Thymus (tissue), 14 donors: Measurements from ENCODE around the gene UBE2D2. TPM values are rescaled to one million over a fixed set of nuclear protein-coding genes. Genes with fewer than 3 reads are reported as not detected.
"Not testable (repeated sequence)": the region's sequence is repeated elsewhere in the genome, so short reads cannot be mapped to it uniquely, and the experiment has no call there.

ENCODE experiments used
- DNase-seq, 9 donors: peaks; one replicate each; pipeline ENCODE4 v3.0.0-alpha.2; 2013; ENCODE audit warnings: low spot score in 9 of 9, low read depth in 6 of 9, missing footprints in 1 of 9
- H3K27ac ChIP-seq, 2 donors: one replicate each; pipeline ENCODE4 v1.5.1; 2013; ENCODE audit warnings: control low read depth in 1 of 2, low read depth in 1 of 2, low read length in 1 of 2, mild to moderate bottlenecking in 1 of 2, moderate library complexity in 1 of 2
- H3K27me3 ChIP-seq, 2 donors: one replicate each; pipeline ENCODE4 v1.5.1; 2013; ENCODE audit warnings: low read length in 1 of 2; ENCODE audit not compliant: control insufficient read depth in 2 of 2, insufficient read depth in 1 of 2
- H3K36me3 ChIP-seq, 2 donors: one replicate each; pipeline ENCODE4 v1.5.1; 2013; ENCODE audit warnings: low read length in 1 of 2, mild to moderate bottlenecking in 1 of 2, moderate library complexity in 1 of 2; ENCODE audit not compliant: control insufficient read depth in 2 of 2, insufficient read depth in 2 of 2
- H3K4me1 ChIP-seq, 2 donors: one replicate each; pipeline ENCODE4 v1.5.1; 2013; ENCODE audit warnings: low read length in 2 of 2; ENCODE audit not compliant: control insufficient read depth in 2 of 2, insufficient read depth in 2 of 2
- H3K4me3 ChIP-seq, 2 donors: one replicate each; pipeline ENCODE4 v1.5.1; 2013; ENCODE audit warnings: low read length in 2 of 2, control low read depth in 1 of 2, mild to moderate bottlenecking in 1 of 2
- H3K9me3 ChIP-seq, 2 donors: one replicate each; pipeline ENCODE4 v1.5.1; 2013; ENCODE audit warnings: low read length in 1 of 2, mild to moderate bottlenecking in 1 of 2; ENCODE audit not compliant: control insufficient read depth in 2 of 2, insufficient read depth in 1 of 2
- WGBS: extraction: QIAGEN DNeasy Blood & Tissue Kit; methylation state at CpG from one replicate; pipeline ENCODE4 v1.1.7; 2013; 5-methylcytosine and 5-hydroxymethylcytosine counted together
- long read RNA-seq, 10 donors: transcript quantifications; one replicate each; lab custom pipeline, GENCODE V29; 2026
- polyA plus RNA-seq: library from polyadenylated mRNA; stranded (reverse); fragments of 200-250 nt; gene quantifications from one replicate; pipeline ENCODE4 v1.2.3, GENCODE V29; 2013
- total RNA-seq: library from RNA; stranded (reverse); fragments of 120-200 nt; gene quantifications from one replicate; pipeline ENCODE4 v1.2.4, GENCODE V29; 2013
- donor health status: healthy.

Gene UBE2D2
- total RNA-seq (147 TPM), polyA plus RNA-seq (150 TPM)
- long read RNA-seq, donor 1, transcript UBE2D2-202 (7 exons, 2,702 nt), result major isoform, 9 of 17 reads
- long read RNA-seq, donor 1, partial matches to known transcripts, result 8 of 17 reads
- long read RNA-seq, donor 1, other reads (novel, unspliced or antisense), result 0 of 17 reads
- long read RNA-seq, donor 2, result 0 reads
- long read RNA-seq, donor 3, transcript UBE2D2-202 (7 exons, 2,702 nt), result major isoform, 102 of 220 reads
- long read RNA-seq, donor 3, partial matches to known transcripts, result 102 of 220 reads
- long read RNA-seq, donor 3, other reads (novel, unspliced or antisense), result 15 of 220 reads
- long read RNA-seq, donor 4, transcript UBE2D2-202 (7 exons, 2,702 nt), result major isoform, 60 of 99 reads
- long read RNA-seq, donor 4, partial matches to known transcripts, result 32 of 99 reads
- long read RNA-seq, donor 4, other reads (novel, unspliced or antisense), result 5 of 99 reads
- long read RNA-seq, donor 5, transcript UBE2D2-202 (7 exons, 2,702 nt), result major isoform, 113 of 283 reads
- long read RNA-seq, donor 5, partial matches to known transcripts, result 150 of 283 reads
- long read RNA-seq, donor 5, other reads (novel, unspliced or antisense), result 20 of 283 reads
- long read RNA-seq, donor 6, transcript UBE2D2-202 (7 exons, 2,702 nt), result major isoform, 60 of 155 reads
- long read RNA-seq, donor 6, partial matches to known transcripts, result 79 of 155 reads
- long read RNA-seq, donor 6, other reads (novel, unspliced or antisense), result 14 of 155 reads
- long read RNA-seq, donor 7, transcript UBE2D2-202 (7 exons, 2,702 nt), result major isoform, 75 of 174 reads
- long read RNA-seq, donor 7, partial matches to known transcripts, result 81 of 174 reads
- long read RNA-seq, donor 7, other reads (novel, unspliced or antisense), result 15 of 174 reads
- long read RNA-seq, donor 8, transcript UBE2D2-202 (7 exons, 2,702 nt), result major isoform, 35 of 52 reads
- long read RNA-seq, donor 8, partial matches to known transcripts, result 17 of 52 reads
- long read RNA-seq, donor 8, other reads (novel, unspliced or antisense), result 0 of 52 reads
- long read RNA-seq, donor 9, transcript UBE2D2-202 (7 exons, 2,702 nt), result major isoform, 56 of 86 reads
- long read RNA-seq, donor 9, partial matches to known transcripts, result 28 of 86 reads
- long read RNA-seq, donor 9, other reads (novel, unspliced or antisense), result 0 of 86 reads
- long read RNA-seq, donor 10, transcript UBE2D2-202 (7 exons, 2,702 nt), result major isoform, 66 of 131 reads
- long read RNA-seq, donor 10, partial matches to known transcripts, result 52 of 131 reads
- long read RNA-seq, donor 10, other reads (novel, unspliced or antisense), result 10 of 131 reads

DNA sequence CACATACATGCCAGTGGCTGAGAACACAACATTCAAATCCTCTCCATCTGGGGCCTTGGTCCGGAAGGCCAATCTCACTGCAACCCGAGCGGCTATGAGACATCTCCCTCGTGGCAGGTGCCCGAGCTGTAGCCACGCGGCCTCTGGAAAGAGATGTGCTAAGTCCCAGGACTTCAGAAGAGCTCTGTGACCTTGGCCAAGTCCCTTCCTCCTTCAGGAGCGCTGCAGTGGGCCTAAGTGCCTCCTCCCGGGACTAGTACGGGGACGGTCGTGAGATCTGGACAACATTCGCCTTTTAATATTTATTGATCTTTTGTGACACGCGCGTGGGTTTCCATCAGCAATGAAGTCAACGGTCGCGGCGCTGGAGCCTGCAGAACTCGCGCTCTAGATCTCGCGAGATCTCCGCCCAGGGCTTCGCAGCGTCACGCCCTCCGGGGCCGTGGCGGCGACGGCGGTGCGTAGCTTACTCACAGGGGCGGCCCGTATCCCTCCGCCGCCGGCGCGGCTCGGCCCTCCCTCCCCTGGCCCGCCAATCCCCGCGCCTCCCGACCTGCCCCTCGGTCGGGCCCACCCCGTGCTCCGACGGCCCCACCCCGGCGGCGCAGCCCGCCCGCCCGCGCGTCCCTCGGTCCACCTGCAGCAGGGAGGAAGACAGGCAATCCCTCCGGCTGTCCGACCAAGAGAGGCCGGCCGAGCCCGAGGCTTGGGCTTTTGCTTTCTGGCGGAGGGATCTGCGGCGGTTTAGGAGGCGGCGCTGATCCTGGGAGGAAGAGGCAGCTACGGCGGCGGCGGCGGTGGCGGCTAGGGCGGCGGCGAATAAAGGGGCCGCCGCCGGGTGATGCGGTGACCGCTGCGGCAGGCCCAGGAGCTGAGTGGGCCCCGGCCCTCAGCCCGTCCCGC lies at the start of gene UBE2D2:
TSS of gene UBE2D2 (plus strand) at position 588 of the 903 bp plus-strand sequence. CDS start 453 bp downstream, outside the sequence.
- Histone ChIP-seq H3K4me3 (peak within 1 kb of the TSS; percentile 75 to 99), H3K4me1 (peaks cover 9 to 35% of the 10 kb centered on the region in 2 donors), H3K36me3 (peaks cover 3 to 6% of the 10 kb centered on the region in 2 donors), H3K27me3 (no peaks in the 10 kb centered on the region), H3K9me3 (no peaks in the 10 kb centered on the region), H3K27ac (peak within 1 kb of the TSS; percentile 89 to 98)
- under 1% methylated on average over 89 of the region's 89 CpGs for WGBS
- peak; percentile 92 to 100 (median 98) for DNase-seq

DNA sequence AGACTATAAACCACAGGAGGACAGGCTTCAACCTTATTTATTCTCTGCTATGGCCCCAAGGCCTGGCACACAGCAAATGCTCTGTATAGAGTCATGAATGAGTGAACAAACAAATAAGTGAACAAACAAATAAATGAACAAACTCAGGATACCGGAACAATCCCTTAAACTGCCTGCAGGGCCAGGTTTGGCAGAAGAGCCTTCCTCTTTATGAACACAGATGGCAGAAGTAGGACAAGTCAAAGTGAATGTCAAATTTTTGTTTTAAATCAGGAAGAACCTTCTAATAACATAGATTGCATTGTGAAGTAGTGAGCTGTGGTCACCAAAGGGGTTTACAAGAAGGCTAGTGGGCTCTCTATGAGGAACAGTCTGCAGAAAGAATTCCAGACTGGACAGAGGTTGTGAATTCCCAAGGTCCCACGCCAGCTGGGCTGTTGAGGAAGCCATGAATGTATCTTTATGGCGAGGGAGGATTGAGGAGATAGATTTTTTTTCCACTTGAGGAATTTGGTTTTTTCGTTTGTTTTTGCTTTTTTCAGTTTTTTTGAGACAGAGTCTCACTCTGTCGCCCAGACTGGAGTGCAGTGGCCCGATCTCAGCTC lies 48.3 kb upstream of the UBE2D2 start:
- WGBS, result 91% methylated on average over 6 of the region's 6 CpGs
- H3K36me3 ChIP-seq, result no peaks in the 10 kb centered on the region

DNA sequence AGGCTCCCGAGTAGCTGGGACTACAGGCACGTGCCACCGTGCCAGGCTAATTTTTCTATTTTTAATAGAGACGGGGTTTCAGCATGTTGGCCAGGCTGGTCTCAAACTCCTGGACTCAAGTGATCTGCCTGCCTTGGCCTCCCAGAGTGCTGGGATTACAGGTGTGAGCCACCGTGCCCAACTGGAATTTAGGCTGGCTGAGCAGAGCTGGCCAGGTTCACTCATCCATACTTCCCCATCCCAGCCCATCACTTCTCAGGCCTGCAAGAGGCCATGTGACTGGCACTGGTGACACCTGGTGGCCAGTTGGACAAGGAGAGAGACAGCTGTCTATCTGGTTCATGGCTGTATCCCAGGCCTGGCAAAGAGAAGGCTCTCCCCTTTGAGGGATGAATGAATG lies 47.7 kb upstream of the UBE2D2 start:
- DNase-seq, result peak; percentile 44 to 85 (median 63)
- peaks cover 15 to 36% of the 10 kb centered on the region in 2 donors for H3K4me1 ChIP-seq
- H3K36me3 ChIP-seq, H3K27ac ChIP-seq, H3K9me3 ChIP-seq, H3K4me3 ChIP-seq, H3K27me3 ChIP-seq: not testable (repeated sequence)
- 83% methylated on average over 5 of the region's 5 CpGs for WGBS

More for the DNA sequence above, 48.3 kb upstream of the UBE2D2 start:
- H3K27ac ChIP-seq, result no peak overlapping the region
- no peaks in the 10 kb centered on the region for H3K27me3 ChIP-seq
- peaks cover 11 to 32% of the 10 kb centered on the region in 2 donors for H3K4me1 ChIP-seq
- no peak overlapping the region for H3K4me3 ChIP-seq
- peak in 1 of 9 donors; percentile 22 for DNase-seq
- H3K9me3 ChIP-seq, result no peaks in the 10 kb centered on the region

- 94% methylated on average over 6 of the region's 6 CpGs for WGBS
- Histone ChIP-seq H3K4me1 (peaks cover 15 to 36% of the 10 kb centered on the region in 2 donors), H3K9me3 (no peaks in the 10 kb centered on the region), H3K4me3 (no peak overlapping the region), H3K36me3 (no peaks in the 10 kb centered on the region), H3K27me3 (peaks cover 0 to 4% of the 10 kb centered on the region in 2 donors), H3K27ac (no peak overlapping the region)
- no peak for DNase-seq
Measured at GRCh38 chr5:139513852-139514485, 47.2 kb upstream of the UBE2D2 start.

GRCh38 chr5:139514486-139514856 lies 46.7 kb upstream of the UBE2D2 start:
- no peak for DNase-seq
- Histone ChIP-seq H3K9me3 (no peaks in the 10 kb centered on the region), H3K27me3 (peaks cover 0 to 4% of the 10 kb centered on the region in 2 donors), H3K27ac (no peak overlapping the region), H3K36me3 (no peaks in the 10 kb centered on the region), H3K4me3 (no peak overlapping the region), H3K4me1 (peaks cover 15 to 36% of the 10 kb centered on the region in 2 donors)
- 92% methylated on average over 2 of the region's 2 CpGs for whole genome bisulfite sequencing

DNA sequence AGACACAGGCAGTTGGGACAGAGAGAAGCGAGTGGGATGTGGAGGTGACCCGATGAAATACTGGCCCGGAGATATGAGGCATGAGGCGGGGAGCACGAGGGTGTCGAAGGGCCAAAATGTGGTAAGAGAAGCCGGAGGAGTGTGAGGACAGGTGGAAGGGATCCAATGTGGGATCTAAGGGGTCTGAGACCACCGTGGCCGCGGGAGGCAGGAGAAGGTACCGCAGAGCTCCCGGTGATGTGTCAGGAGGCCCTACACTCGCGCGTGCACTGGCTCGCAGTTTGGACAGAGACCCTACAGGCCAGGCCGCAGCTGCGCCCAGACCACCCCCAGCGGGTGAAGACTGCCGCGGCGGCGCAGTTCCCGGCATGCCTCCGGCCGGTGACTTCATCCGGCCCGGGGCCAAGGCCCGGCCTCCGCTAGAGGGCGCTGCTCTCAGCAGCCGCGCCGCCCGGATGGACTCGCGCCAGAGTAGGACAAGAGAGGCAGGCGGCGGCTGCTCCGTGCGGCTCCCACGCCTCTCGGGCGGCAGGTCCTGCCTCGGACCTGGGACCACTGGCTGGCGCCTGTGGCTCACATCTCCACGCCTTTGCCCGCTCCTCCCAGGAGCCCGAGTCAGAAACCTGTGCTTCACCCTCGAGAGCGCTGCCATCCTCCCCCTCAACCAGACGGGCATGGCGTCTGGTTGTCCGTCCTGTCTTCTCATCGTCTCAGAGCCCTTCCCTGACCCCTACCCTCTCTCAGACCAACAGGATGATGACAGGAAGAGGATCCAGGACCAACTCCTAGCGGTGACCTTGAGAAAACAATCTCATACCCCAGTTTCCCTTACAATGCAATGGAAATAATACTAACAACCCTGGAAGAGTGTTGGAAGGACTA lies 43.2 kb upstream of the UBE2D2 start:
- H3K4me3 ChIP-seq, result peak overlapping the region; percentile 62 to 64
- peak overlapping the region; percentile 64 to 84 for H3K27ac ChIP-seq
- H3K36me3 ChIP-seq, result no peaks in the 10 kb centered on the region
- 9% methylated on average over 56 of the region's 56 CpGs for WGBS
- DNase-seq, result peak; percentile 54 to 94 (median 88)
- peaks cover 0 to 4% of the 10 kb centered on the region in 2 donors for H3K27me3 ChIP-seq
- no peaks in the 10 kb centered on the region for H3K9me3 ChIP-seq
- H3K4me1 ChIP-seq, result peaks cover 8 to 19% of the 10 kb centered on the region in 2 donors
